NCI-H524 (cell line): Measurements from ENCODE around the gene ESPNL.

Experiments used
- DNase-seq, 2 experiments: peaks; one replicate each; lab custom pipeline; 2025; lab: John Stamatoyannopoulos, UW

ESPNL gene

DNA sequence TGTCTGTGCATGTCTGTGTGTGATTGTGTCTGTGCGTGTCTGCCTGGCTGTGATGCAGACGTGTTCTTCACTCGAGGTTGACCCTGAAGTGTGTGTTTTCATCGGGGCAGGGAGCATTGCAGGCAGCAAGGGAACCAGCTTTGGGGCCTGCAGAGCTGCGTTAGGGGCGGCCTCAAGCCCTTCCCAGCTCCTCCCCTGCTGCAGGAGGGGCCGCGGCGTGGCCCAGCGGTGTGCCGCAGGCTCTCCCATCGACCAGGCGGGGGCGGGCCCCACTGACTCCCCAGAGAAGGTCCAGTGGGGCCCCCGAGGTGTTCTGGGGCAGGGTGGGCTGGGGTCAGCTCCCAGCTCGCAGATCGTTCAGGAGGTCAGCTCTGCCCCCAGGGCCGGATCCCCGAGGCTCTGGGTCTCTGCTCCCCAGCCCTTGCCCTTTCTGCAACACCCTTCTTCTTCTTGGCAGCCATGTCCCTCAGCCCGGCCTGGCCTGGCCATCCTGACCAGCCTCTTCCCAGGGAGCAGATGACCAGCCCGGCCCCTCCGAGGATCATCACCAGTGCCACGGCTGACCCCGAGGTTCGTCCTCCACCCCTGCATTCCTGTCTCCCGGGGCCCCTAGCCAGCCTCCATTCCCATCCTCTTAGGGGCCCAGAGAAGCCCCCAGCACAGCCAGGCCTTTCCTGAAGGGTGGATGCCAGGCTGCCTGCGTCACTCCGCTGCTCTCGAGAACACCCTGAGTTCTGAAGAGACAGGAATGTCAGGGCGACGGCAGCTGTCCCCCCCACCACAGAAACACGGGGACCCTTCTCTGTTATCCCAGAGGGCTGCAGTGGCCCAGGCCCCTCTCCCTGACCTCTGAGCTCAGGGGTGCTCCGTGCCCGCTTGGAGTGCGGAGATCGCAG is 27.3 kb downstream of the ESPNL start:
- DNase-seq = no peak

GRCh38 chr2:238128061-238128440 is 27.9 kb downstream of the ESPNL start:
- DNase-seq = no peak

- no peak for DNase-seq
Measured at GRCh38 chr2:238128534-238129001, 28.4 kb downstream of the ESPNL start.

DNA sequence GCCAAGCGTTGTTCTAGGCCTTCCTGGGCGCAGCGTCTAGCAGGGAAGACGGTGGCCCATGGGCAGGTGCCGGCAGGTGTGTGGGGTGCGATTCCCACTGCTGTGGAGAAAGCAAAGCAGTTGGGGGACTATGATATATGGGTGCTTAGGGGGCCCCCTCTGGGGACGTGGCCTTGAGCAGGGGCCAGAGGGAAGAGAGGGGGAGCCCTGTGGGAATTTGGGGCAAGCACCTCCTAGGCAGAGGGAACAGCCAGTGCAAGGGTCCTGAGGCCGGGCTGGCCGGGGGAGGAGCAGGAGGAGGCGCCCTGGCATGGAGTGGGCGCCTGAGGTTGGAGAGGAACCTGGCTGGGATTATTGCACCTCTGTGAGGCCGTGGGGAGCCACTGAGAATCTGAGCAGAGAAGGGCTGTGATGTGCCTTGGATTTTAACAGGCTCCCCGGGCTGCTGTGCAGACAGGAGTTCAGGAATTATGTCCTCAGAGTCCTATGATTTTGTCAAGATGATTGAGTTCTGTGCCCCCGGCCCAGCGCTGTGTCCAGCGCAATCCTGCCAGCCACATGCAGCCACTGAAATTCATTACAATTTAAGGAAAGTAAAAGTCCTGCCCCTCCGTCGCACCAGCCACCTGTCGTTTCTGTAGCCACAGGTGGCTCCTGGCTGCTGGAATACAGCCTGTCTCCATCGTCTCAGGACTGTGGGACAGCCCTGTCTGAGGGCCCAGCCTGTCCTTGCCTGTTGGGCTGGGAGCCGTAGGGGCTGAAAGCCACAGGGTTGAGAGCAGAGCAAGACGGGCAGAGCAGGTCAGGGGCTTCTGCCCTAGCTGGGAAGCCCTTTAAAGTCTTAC is 29.2 kb downstream of the ESPNL start:
- DNase-seq = no peak

- DNase-seq = no peak
Measured at GRCh38 chr2:238130111-238130695, 30.1 kb downstream of the ESPNL start.

GRCh38 chr2:238130696-238131628 is 30.8 kb downstream of the ESPNL start:
- no peak for DNase-seq

DNA sequence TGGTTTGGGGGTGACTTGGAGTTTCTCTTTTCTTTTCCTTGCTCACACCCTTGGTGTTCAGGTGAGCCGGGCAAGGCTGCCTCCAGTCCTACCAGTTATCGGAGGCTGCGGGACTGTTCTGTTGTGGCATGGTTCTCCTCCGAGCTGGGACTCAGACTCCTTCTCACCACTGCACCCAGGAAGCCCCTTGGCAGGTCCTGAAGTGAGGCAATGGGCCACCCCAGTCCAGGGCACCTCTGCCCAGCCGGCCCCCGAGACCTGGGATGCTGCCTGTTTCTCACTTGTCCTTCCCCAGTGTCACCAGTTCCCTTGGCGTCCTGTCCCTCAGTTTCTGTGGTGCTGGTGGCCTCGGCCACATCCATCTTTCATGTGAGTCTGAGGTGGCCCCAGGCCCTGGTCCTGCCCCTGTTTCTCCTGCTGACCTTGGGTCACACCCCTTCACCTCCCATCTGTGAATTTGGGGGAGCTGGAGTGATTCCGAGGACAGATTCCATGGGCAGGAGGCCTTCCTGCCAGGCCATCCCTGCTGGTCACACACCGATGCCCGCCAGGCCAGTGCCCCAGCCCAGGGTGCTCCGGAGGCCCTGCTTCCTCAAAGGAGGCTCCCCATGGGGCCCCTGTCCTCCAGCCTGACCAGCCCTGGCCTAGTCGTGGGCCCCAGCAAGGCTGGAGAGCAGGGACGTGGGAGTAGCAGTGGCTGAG is 31.8 kb downstream of the ESPNL start:
- no peak for DNase-seq

- DNase-seq = no peak
Measured at GRCh38 chr2:238132463-238133450, 32.6 kb downstream of the ESPNL start.

GRCh38 chr2:238133499-238134392 is 33.6 kb downstream of the ESPNL start:
- DNase-seq = no peak

DNA sequence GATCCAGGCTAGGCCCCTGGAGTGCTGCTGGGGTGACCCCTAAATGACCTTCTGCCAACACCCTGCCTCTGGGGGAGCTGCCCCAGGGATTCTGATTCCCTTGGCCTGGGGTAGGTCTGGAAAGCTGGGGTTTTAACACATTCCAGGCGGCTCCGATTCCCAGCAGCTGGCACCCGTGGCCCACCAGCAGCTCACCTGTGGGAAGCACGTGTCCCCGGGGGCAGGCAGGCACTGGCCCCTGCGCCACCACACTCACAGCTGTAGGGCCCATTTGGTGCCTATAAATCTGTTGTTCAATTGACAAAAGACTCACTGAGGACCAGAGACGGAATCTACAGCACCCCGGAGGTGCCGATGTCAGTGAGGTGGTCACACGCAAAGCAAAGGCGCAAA is 34.2 kb downstream of the ESPNL start:
- no peak for DNase-seq

DNA sequence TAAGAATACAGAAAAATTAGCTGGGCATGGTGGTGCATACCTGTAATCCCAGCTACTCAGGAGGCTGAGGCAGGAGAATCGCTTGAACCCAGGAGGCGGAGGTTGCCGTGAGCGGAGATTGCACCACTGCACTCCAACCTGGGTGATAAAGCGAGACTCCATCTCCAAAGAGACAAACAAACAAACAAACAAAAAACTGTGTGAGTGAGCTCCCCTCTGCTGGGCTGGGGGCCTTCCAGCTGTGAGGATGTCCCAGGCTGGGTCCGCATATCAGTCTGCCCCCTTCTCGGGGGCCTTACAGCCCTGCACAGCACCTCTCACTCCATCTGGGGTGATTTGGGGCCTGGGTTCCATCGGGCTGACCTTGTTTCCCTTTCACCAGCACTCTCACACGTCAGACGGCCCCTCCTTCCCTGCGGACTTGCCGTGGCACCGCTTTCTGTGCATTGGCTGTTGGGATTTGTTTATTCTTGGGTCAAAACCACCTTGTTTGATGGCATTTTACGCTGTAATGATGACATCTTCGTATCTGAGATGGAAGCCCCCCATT is 35.5 kb downstream of the ESPNL start:
- no peak for DNase-seq

DNA sequence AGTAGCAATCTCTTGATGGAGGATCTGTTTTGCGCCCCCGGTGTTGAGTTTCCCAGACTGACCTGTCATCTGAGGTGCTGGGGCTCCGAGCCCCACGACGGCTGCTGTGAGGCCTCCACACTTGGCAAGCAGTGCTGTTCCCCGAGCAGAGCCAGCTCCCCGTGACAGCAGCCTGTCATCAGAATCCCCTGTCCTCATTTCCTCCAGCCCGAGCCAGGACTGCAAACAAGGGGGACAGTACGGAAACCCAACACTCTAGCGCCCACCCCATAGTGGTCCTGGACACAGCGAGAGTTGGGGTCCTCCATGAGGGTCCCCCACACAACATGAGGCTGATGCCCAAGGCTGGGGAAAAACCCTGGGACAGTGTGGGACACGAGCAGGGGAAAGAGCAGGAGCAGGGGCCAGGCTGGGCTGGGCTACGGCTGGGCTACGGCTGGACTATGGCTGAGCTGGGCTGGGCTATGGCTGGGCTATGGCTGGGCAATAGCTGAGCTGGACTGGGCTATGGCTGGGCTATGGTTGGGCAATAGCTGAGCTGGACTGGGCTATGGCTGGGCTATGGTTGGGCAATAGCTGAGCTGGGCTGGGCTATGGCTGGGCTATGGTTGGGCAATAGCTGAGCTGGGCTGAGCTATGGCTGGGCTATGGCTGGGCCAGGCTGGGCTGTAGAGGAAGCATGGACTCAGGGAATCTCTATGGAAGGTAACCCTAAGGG is 36.8 kb downstream of the ESPNL start:
- DNase-seq = no peak

- DNase-seq = no peak
Measured at GRCh38 chr2:238137885-238138284, 37.7 kb downstream of the ESPNL start.

- no peak for DNase-seq
Measured at GRCh38 chr2:238138331-238139195, 38.4 kb downstream of the ESPNL start, which contains the start of gene KLHL30. Gene KLHL30, plus strand, starts transcription at chr2:238138668. Its CDS starts 2,087 bp downstream, at chr2:238140755.

DNA sequence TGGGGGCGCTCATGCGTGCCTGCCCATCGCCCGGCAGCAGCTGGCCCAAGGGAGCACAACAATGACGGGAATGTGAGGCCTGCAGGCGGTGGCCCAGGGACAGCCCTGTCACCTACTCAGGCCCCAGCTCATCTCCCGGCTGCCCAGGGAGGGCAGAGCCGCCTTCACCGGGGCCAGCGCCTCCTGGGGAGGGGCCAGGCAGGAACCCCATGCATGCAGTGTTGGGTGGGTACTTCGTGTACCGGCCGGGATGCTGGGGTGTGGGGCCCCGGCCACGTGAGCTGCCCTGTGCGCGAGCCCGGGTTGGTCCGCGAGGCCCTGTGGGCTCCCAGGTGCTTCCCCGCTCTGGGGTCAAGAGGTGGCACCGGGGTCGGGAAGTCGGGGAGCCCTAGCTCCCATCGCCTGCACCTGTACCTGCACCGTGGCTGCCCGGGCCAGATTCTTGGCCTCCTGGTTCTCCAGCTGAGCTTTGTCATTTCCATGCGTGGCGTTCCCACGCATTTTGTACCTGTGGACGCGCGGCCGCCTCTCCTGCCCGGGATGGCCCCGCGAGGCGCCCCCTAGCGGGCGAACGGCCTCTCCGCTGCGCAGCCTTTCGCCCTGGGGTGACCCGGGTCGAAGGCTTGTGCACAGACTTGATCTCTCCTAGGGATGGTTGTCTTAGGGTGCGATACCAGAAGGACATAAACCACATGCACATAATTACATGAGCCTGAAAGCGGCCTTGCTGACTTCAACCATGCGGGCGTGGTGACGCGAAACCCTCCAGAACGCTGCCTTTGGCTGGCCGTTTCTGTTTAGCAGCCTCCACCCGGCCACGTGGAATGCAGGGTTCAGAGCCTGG is 39.3 kb downstream of the ESPNL start:
- no peak for DNase-seq

GRCh38 chr2:238140040-238140439 is 39.9 kb downstream of the ESPNL start:
- no peak for DNase-seq
